ENCODE data around the gene PDGFD.

GRCh38 chr11:103877221-103877620 lies 286.7 kb downstream of the PDGFD start:
- TF ChIP-seq, protein P1, sequence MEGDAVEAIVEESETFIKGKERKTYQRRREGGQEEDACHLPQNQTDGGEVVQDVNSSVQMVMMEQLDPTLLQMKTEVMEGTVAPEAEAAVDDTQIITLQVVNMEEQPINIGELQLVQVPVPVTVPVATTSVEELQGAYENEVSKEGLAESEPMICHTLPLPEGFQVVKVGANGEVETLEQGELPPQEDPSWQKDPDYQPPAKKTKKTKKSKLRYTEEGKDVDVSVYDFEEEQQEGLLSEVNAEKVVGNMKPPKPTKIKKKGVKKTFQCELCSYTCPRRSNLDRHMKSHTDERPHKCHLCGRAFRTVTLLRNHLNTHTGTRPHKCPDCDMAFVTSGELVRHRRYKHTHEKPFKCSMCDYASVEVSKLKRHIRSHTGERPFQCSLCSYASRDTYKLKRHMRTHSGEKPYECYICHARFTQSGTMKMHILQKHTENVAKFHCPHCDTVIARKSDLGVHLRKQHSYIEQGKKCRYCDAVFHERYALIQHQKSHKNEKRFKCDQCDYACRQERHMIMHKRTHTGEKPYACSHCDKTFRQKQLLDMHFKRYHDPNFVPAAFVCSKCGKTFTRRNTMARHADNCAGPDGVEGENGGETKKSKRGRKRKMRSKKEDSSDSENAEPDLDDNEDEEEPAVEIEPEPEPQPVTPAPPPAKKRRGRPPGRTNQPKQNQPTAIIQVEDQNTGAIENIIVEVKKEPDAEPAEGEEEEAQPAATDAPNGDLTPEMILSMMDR (IDR thresholded peaks at IDR 0.05), result no peak
- TF ChIP-seq POLR2AphosphoS5 (IDR thresholded peaks at IDR 0.05) (no peak), POLR2A (IDR thresholded peaks at IDR 0.05) (no peak), EP300 (IDR thresholded peaks at IDR 0.05) (no peak)
